T47D (cell line): ENCODE measurements around the gene COX20.
"Not testable (repeated sequence)": the region's sequence is repeated elsewhere in the genome, so short reads cannot be mapped to it uniquely, and the experiment has no call there.

ENCODE experiments used
- DNase-seq, 2 experiments: peaks; one replicate each; pipeline versions ENCODE4 v3.0.0 to v3.0.0-alpha.2; 2011 to 2012; ENCODE audit warnings: low read depth in 1 of 2, low spot score in 1 of 2
- JUND ChIP-seq: IDR thresholded peaks from 2 replicates; pipeline ENCODE4 v1.6.1; 2012; ENCODE audit warnings: low read depth
- in situ Hi-C: cut with HindIII; loops from 2 replicates; pipeline ENCODE4 v1.10.0; 2016; ENCODE audit warnings: low sequenced_read_pairs, low pct_unique_long_range_greater_than_20kb

COX20 gene

DNA sequence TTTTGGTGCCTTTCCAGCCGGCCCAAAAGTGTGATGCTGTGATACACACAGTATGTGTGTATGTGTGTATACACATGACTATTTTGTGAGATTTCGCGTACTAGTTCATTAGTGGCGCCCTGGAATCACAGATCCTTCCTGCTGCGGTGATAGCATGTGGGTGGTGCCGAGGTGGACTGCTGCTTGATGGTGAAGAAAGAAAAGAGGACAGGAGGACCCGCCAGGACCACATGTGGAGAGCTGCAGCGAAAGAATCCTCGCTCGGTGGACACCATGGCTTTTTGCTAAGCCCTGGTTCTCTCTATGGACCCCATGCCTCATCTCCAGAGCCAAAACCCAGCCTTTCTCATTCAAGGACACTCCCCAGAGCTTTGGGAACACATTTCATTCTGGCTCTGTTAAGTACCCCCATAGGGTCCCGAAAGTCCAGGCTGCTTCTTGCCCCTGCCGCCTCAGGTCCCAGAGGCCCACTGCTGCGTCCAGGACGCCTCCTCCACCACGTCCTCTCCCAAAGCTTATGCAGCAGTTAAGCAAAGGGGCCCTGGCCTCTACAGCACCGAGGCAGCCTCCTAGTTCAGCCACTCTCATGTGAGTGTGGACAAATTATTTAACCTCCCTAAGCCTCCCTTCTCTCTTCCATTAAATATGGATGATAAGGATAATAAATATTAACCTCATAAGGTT lies 32.8 kb upstream of the COX20 start:
- no peak for DNase-seq
- no peak for TF ChIP-seq JUND
- in situ Hi-C loops, result no loop called here

DNA sequence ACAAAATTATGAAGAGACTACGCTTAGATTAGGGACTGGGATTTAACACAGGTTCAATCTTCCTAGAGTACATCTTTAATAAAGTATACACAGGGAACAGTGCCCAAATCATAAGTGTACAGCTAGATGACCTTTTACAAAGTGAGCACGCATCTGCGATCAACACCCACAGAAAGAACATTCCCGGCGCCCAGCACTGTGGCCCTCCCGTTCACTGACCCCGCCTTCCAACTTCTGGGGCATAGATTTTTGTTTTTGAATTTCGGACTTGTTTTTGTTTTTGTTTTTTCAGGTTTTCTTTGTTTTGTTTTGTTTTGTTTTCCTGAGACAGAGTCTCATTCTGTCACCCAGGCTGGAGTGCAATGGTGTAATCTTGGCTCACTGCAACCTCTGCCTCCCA lies 30.6 kb upstream of the COX20 start:
- TF ChIP-seq JUND, result no peak
- no peak for DNase-seq
- in situ Hi-C loops, result no loop called here

DNA sequence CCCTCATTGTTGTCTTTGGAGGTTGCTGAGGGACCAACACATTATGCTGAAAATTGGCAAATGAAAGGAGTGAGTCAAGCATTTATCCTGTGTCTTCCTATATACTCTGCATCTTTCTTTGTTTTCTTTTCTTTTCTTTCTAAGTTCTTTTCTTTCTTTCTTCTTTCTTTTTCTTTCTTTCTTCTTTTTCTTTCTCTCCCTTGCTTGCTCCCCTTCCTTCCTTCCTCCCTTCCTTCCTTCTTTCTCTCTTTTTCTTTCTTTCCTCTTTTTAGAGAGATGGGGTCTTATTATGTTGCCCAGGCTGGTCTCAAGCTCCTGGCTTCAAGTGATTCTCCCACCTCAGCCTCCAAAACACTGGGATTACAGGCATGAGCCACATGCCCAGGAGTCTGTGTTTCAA lies 28.3 kb upstream of the COX20 start:
- DNase-seq, result no peak
- no peak for TF ChIP-seq JUND
- in situ Hi-C loops, result no loop called here

DNA sequence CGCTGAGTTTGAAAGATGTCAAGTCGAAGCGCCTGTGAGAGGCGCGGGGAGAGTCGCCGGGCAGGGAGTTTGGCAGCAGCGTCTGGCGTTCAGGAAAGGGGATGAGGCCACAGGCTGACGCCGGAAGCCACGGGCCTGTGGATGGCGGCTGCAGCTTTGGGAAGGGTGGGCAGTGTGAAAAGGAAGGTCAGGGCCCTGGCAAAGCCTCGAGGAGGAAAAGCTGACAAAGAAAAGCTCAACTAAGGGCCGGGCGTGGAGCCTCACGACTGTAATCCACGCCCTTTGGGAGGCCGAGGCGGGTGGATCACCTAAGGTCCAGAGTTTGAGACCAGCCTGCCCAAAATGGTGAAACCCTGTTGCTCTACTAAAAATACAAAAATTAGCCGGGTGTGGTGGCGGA lies 25.2 kb upstream of the COX20 start:
- no peak for TF ChIP-seq JUND
- in situ Hi-C loops, result no loop called here
- DNase-seq, result no peak

DNA sequence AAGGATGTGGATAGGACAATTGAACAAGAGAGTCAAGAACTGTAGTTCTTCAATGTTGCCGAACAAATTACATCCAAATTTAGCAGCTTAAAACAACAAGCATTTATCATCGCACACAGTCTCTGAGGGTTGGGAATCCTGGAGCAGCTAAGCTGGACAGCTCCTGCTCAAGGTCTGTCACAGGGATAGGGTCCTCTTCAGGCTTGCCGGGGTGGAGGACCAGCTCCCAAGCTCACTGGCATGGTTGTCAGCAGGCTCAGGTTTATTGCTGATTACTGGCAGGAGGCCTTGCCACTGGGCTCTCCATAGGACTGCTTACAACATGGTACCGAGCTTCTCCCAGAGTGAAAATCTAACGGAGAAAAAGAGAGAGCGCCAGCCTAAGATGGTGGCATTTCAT lies 22.1 kb upstream of the COX20 start:
- DNase-seq, result no peak
- in situ Hi-C loops, result no loop called here
- TF ChIP-seq JUND, result no peak

DNA sequence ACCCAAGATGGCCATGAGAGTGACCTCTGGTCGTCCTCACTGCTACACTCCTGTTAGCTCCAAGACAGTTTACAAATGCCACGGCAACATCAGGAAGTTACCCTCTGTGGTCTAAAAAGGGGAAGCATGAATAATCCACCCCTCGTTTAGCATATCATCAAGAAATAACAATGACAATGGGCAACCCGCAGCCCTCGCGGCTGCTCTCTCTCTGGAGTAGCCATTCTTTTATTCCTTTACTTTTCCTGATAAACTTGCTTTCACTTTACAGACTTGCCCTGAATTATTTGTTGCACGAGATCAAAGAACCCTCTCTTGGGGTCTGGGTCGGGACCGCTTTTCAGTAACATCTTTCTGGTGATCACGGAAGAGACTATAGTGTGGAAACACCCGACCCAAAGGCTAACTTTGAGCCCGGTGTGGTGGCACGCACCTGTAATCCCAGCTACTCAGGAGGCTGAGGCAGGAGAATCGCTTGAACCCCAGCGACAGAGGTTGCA lies 19.8 kb upstream of the COX20 start:
- in situ Hi-C loops, result no loop called here
- no peak for DNase-seq
- no peak for TF ChIP-seq JUND

DNA sequence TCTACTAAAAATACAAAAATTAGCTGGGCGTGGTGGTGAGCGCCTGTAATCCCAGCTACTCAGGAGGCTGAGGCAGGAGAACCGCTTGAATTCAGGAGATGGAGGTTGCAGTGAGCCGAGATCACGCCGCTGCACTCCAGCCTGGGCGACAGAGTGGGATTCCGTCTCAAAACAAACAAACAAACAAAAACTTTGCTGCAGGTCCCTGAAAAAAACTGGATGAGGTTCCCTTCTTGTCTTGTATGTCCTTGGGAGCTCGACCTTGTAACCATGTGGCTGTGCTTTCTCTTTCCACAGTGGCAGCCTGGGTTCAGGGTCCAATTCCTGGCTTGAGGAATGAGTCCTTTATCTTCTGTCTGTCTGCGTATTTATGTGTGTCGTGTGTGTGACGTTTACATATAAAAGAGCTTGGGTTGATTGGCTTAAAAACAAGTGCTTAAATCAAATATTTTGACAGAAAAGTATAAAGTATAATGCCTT lies 18.0 kb upstream of the COX20 start:
- no peak for DNase-seq
- TF ChIP-seq JUND, result no peak
- in situ Hi-C loops, result no loop called here

DNA sequence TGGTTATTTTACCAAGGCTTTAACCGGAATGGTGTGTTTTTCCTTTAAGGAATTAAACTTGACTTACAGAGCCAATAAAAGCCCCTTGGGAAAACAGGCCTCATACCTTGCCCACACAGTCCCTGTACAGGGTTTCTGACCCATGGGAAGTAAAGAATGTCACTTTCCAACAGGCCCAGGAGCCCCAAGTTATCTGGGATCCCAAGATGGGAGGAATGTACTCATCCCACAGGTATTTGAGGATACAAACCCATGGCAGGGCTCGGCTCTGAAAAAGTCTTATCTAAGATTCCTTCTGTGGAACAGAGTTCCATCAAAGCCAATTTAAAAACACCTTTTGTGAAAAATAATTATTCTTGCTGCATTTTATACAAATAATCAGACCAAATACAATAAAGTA lies 15.3 kb upstream of the COX20 start:
- no peak for TF ChIP-seq JUND
- no peak for DNase-seq
- in situ Hi-C loops, result no loop called here

DNA sequence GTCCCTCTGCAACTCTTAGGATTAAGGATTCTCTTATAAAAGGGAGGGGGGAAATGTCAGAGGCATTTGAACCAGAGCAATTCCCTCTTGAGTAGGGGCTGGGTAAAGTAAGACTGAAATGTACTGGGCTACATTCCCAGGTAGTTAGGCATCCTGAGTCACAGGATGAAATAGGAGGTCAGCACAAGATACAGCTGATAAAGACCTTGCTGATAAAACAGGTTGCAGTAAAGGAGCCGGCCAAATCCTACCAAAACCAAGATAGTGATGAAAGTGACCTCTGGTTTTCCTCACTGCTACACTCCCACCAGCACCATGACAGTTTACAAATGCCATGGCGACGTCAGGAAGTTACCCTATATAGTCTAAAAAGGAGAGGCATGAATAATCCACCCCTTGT lies 14.3 kb upstream of the COX20 start:
- in situ Hi-C loops, result no loop called here

DNA sequence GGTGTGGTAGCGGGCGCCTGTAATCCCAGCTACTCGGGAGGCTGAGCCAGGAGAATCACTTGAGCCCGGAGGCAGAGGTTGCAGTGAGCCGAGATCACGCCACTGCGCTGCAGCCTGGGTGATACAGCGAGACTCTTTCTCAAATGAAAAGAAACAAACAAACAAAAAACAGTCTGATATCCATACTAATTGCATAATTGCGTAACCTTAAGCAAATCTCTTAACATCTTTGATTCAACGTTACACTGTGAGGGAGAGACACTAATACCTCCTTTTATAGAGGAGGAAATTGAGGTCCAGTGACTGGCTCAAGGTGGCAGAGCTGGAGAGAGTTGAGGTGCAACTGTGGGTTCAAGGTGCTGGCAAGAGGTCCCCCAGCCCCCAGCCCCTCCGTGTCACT lies 12.6 kb upstream of the COX20 start:
- in situ Hi-C loops, result no loop called here
- no peak for DNase-seq
- no peak for TF ChIP-seq JUND

More for the DNA sequence above, 14.3 kb upstream of the COX20 start:
- DNase-seq, result no peak
- TF ChIP-seq JUND, result no peak

DNA sequence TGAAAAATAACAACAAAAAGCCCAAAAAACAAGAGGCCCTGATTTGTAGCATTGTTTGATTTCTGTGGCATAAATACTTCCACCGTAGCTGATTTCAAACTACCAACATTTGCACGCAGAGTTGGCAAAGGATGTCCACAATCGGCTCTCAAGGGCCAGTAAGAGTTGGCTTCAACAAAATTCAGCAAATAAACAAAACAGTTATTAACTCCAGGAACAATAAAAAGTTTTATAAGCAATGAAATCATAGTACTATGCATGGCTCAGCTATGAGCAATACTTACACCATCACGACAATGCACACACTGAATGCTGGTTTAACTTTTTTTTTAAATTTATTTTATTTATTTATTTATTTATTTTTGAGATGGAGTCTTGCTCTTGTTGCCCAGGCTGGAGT lies 8.7 kb upstream of the COX20 start:
- in situ Hi-C loops, result no loop called here
- no peak for TF ChIP-seq JUND

DNA sequence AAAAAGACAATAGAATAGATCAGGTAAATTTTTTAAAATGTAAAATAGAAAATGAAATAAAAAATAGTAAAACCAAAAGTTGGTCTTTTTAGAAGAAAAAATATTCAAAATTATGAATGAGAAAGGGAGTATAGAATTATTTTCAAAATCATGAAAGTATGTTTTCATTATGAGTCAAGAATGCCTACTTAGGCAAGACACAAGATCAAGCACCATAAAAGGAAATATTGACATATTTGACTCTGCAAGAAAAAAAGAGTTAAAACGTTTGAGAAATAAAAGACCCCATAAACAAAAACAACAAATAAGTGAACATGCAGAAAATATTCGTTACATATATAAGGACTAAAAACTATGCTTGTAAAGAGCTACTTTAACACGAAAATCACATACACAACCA lies 4.8 kb upstream of the COX20 start:
- DNase-seq, result no peak
- in situ Hi-C loops, result no loop called here
- no peak for TF ChIP-seq JUND

More for the DNA sequence above, 8.7 kb upstream of the COX20 start:
- DNase-seq, result no peak

DNA sequence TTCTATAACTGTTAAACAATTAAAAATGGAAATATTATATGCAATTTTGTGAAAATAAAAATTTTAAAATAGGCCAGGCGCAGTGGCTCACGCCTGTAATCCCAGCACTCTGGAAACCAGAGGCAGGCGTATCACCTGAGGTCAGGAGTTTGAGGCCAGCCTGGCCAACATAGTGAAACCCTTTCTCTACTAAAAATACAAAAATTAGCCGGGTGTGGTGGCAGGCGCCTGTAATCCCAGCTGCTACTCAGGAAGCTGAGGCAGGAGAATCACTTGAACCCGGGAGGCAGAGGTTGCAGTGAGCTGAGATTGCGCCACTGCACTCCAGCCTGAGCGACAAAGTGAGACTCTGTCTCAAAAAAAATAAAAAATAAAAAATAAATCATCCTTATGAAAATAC lies 2.2 kb upstream of the COX20 start:
- DNase-seq, in situ Hi-C loops: not testable (repeated sequence)

DNA sequence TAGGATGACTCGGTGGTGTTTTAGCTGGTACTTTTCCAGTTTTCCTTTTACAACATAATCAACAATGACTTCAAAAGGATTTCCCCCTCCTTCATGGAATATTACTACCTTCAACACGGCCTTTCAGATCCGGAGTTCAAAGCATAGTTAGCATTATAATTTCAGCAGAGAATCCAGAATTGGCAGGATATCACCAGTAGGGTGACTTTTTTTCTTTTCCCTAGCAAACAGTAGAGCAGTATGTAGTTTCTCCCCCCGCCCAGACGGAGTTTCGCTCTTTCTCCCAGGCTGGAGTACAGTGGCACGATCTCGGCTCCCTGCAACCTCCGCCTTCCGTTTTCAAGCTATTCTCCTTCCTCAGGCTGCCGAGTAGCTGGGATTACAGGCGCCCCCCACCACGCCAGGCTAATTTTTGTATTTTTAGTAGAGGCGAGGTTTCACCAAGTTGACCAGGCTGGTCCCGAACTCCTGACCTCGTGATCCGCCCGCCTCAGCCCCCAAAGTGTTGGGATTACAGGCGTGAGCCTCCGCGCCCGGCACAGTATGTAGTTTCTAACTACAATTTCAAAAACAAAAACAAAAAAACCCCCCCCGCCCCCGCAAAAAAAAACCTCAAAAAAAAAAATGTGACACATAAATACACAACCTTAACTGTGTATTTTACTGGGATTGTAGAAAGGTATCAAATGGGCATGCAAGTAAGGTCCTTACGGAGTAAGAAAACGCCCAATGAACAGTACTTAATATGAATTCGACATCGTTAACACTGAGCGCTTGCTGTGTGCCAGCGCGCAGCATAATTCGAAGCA lies 1.5 kb upstream of the COX20 start:
- DNase-seq, result peak; percentile 39 to 80
- in situ Hi-C loops, result no loop called here
- TF ChIP-seq JUND, result no peak
